ENCODE results near the gene DEGS2. TPM values are rescaled to one million over a fixed set of nuclear protein-coding genes. Genes with fewer than 3 reads are reported as not detected.
A peak's percentile ranks its signal among the peaks of the same experiment; 100 is the strongest.

DEGS2 gene
- total RNA-seq, 1 donor from 2014 or later: 1.3 TPM

GRCh38 chr14:100115236-100115635 lies 44.2 kb downstream of the DEGS2 start:
- TF ChIP-seq, protein P1, sequence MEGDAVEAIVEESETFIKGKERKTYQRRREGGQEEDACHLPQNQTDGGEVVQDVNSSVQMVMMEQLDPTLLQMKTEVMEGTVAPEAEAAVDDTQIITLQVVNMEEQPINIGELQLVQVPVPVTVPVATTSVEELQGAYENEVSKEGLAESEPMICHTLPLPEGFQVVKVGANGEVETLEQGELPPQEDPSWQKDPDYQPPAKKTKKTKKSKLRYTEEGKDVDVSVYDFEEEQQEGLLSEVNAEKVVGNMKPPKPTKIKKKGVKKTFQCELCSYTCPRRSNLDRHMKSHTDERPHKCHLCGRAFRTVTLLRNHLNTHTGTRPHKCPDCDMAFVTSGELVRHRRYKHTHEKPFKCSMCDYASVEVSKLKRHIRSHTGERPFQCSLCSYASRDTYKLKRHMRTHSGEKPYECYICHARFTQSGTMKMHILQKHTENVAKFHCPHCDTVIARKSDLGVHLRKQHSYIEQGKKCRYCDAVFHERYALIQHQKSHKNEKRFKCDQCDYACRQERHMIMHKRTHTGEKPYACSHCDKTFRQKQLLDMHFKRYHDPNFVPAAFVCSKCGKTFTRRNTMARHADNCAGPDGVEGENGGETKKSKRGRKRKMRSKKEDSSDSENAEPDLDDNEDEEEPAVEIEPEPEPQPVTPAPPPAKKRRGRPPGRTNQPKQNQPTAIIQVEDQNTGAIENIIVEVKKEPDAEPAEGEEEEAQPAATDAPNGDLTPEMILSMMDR (IDR thresholded peaks at IDR 0.05; ENCODE audit: unreplicated experiment): peak; percentile 20
- H3K27me3 Mint-ChIP-seq: no peaks in the 10 kb centered on the region

GRCh38 chr14:100114109-100114765 lies 45.2 kb downstream of the DEGS2 start:
- TF ChIP-seq, protein P1 (IDR thresholded peaks at IDR 0.05; ENCODE audit: unreplicated experiment): no peak
- no peaks in the 10 kb centered on the region for H3K9me3 Mint-ChIP-seq (ENCODE audit: low read depth)
- H3K4me3 Mint-ChIP-seq (ENCODE audit: low read depth): no peak overlapping the region
- no peak overlapping the region for H3K27ac Mint-ChIP-seq
- no peaks in the 10 kb centered on the region for H3K27me3 Mint-ChIP-seq
- H3K36me3 Mint-ChIP-seq (ENCODE audit: insufficient read depth): no peaks in the 10 kb centered on the region
- DNase-seq (ENCODE audit: low spot score, unreplicated experiment): no peak
- H3K4me1 Mint-ChIP-seq (ENCODE audit: low read depth): no peaks in the 10 kb centered on the region

More at GRCh38 chr14:100115236-100115635, 44.2 kb downstream of the DEGS2 start:
- H3K9me3 Mint-ChIP-seq (ENCODE audit: low read depth): no peaks in the 10 kb centered on the region
- no peak overlapping the region for H3K27ac Mint-ChIP-seq
- no peak for DNase-seq (ENCODE audit: low spot score, unreplicated experiment)
- H3K36me3 Mint-ChIP-seq (ENCODE audit: insufficient read depth): no peaks in the 10 kb centered on the region
- H3K4me1 Mint-ChIP-seq (ENCODE audit: low read depth): no peaks in the 10 kb centered on the region
- H3K4me3 Mint-ChIP-seq (ENCODE audit: low read depth): no peak overlapping the region

- Mint-ChIP-seq H3K9me3 (ENCODE audit: low read depth) (no peaks in the 10 kb centered on the region), H3K27me3 (no peaks in the 10 kb centered on the region), H3K4me1 (ENCODE audit: low read depth) (peaks cover 6% of the 10 kb centered on the region), H3K4me3 (ENCODE audit: low read depth) (no peak overlapping the region), H3K36me3 (ENCODE audit: insufficient read depth) (peaks cover 3% of the 10 kb centered on the region), H3K27ac (peak overlapping the region; percentile 15)
- TF ChIP-seq, protein P1 (IDR thresholded peaks at IDR 0.05; ENCODE audit: unreplicated experiment): no peak
- no peak for DNase-seq (ENCODE audit: low spot score, unreplicated experiment)
Measured at GRCh38 chr14:100111931-100112704, 47.3 kb downstream of the DEGS2 start.

GRCh38 chr14:100110816-100111215 lies 48.6 kb downstream of the DEGS2 start:
- TF ChIP-seq, protein P1 (IDR thresholded peaks at IDR 0.05; ENCODE audit: unreplicated experiment): no peak
- no peak overlapping the region for H3K27ac Mint-ChIP-seq
- DNase-seq (ENCODE audit: low spot score, unreplicated experiment): no peak

DNA sequence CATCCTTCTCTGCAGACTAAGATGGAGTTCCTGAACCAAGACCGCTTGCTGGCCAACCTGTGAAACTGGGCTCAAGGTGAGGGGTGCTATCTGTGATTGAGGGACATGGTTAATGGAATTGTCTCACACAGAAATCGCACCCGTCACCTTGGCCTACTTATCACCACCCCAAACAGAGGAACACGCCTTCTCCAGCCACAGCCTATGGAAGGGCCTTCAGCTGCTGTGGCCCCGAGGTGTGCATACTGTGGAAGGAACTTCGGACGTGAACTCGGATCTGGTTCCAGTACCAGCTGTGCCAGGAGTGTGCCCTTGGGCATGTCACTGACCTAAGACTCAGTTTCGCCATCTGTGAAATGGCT lies 49.9 kb downstream of the DEGS2 start:
- peak overlapping the region; percentile 73 for H3K27ac Mint-ChIP-seq
- H3K4me3 Mint-ChIP-seq (ENCODE audit: low read depth): no peak overlapping the region
- peaks cover 6% of the 10 kb centered on the region for H3K4me1 Mint-ChIP-seq (ENCODE audit: low read depth)
- H3K36me3 Mint-ChIP-seq (ENCODE audit: insufficient read depth): peaks cover 3% of the 10 kb centered on the region
- no peaks in the 10 kb centered on the region for H3K9me3 Mint-ChIP-seq (ENCODE audit: low read depth)
- no peaks in the 10 kb centered on the region for H3K27me3 Mint-ChIP-seq
- no peak for DNase-seq (ENCODE audit: low spot score, unreplicated experiment)
- TF ChIP-seq, protein P1 (IDR thresholded peaks at IDR 0.05; ENCODE audit: unreplicated experiment): no peak

More at GRCh38 chr14:100110816-100111215, 48.6 kb downstream of the DEGS2 start:
- peaks cover 6% of the 10 kb centered on the region for H3K4me1 Mint-ChIP-seq (ENCODE audit: low read depth)
- no peak overlapping the region for H3K4me3 Mint-ChIP-seq (ENCODE audit: low read depth)
- H3K36me3 Mint-ChIP-seq (ENCODE audit: insufficient read depth): peaks cover 3% of the 10 kb centered on the region
- no peaks in the 10 kb centered on the region for H3K27me3 Mint-ChIP-seq
- no peaks in the 10 kb centered on the region for H3K9me3 Mint-ChIP-seq (ENCODE audit: low read depth)

Data from progenitor cell of endocrine pancreas (in vitro differentiated cells).